Breast epithelium (tissue), 4 donors: ENCODE results near the gene CNP. TPM values are rescaled to one million over a fixed set of nuclear protein-coding genes. Genes with fewer than 3 reads are reported as not detected.

Experiments
- DNase-seq, 2 donors: peaks; one replicate each; pipeline ENCODE4 v3.0.0-alpha.2; 2019; ENCODE audit warnings: low spot score in 2 of 2
- H3K27ac ChIP-seq, 2 donors: fragments of 200-600 bp; sonication (generic) in 1 of 2; one replicate each; pipeline ENCODE4 v1.5.1; 2016 to 2019; ENCODE audit warnings: mild to moderate bottlenecking in 1 of 2
- H3K27me3 ChIP-seq, 2 donors: fragments of 200-600 bp; sonication (generic) in 1 of 2; one replicate each; pipeline versions ENCODE4 v1.5.1 to v1.6.0; 2017 to 2019; ENCODE audit warnings: control low read depth in 1 of 2, mild to moderate bottlenecking in 1 of 2
- H3K36me3 ChIP-seq: fragments of 200-600 bp; one replicate; pipeline ENCODE4 v1.5.1; 2019
- H3K4me1 ChIP-seq, 2 donors: fragments of 200-600 bp; sonication (generic); one replicate each; pipeline ENCODE4 v1.5.1; 2016 to 2019; ENCODE audit warnings: control low read depth in 1 of 2
- H3K4me3 ChIP-seq, 3 donors: fragments of 200-600 bp; sonication (generic); 1 replicate in 2 of 3; 2 replicates in 1 of 3; pipeline ENCODE4 v1.5.1; 2016 to 2019; ENCODE audit warnings: mild to moderate bottlenecking in 3 of 3, moderate library complexity in 2 of 3
- H3K9me3 ChIP-seq, 2 donors: fragments of 200-600 bp; sonication (generic) in 1 of 2; one replicate each; pipeline ENCODE4 v1.5.1; 2016 to 2019; ENCODE audit warnings: control low read depth in 1 of 2
- POLR2A ChIP-seq: fragments of 450-650 bp; IDR thresholded peaks from one replicate; pipeline ENCODE4 v1.6.1; 2016; ENCODE audit warnings: antibody characterized with exemption, mild to moderate bottlenecking, moderate library complexity
- POLR2AphosphoS5 ChIP-seq, 3 donors: sonication (generic); formaldehyde crosslinking; IDR thresholded peaks; one replicate each; pipeline ENCODE4 v1.6.1; 2017; ENCODE audit warnings: antibody characterized with exemption in 3 of 3
- intact Hi-C: fragments of 100-400 bp; cut with DNase I; formaldehyde crosslinking; loops from one replicate; pipeline ENCODE4 v1.15.1; 2023; ENCODE audit warnings: low total_unique reads
- total RNA-seq, 3 donors: library from RNA; depleted of rRNA; stranded (reverse); fragments of >200 nt; gene quantifications; one replicate each; pipeline ENCODE4 v1.1.0, GENCODE V29; 2016
- TF ChIP-seq, protein P1 (sequence below), 3 donors: fragments of 450-650 bp; IDR thresholded peaks; one replicate each; pipeline ENCODE4 v1.5.1; 2016 to 2017; ENCODE audit warnings: antibody characterized with exemption in 3 of 3, mild to moderate bottlenecking in 3 of 3, moderate library complexity in 3 of 3

Gene CNP
- total RNA-seq, 3 donors from 2014 or later = 51.8 to 55.5 (median 53.7) TPM

DNA sequence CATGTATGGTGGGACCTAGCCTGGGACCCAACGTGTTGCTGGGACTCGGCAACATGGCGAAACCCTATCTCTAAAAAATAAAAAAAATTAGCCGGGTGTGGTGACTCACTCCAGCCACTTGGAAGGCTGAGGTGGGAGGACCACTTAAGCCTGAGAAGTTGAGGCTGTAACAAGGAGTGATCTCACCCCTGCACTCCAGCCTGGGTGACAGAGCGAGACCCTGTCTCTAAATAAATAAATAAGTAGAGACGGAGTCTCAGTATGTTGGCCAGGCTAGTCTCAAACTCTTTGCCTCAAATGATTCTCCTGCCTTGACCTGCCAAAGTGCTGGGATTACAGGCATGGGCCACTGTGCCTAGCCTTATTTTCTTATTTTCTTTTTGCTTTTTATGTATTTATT lies 10.1 kb upstream of the CNP start:
- DNase-seq = no peak
- intact Hi-C loops = no loop called here
- no peak overlapping the region for H3K4me3 ChIP-seq
- no peaks in the 10 kb centered on the region for H3K36me3 ChIP-seq
- TF ChIP-seq POLR2A = no peak
- TF ChIP-seq, protein P1, sequence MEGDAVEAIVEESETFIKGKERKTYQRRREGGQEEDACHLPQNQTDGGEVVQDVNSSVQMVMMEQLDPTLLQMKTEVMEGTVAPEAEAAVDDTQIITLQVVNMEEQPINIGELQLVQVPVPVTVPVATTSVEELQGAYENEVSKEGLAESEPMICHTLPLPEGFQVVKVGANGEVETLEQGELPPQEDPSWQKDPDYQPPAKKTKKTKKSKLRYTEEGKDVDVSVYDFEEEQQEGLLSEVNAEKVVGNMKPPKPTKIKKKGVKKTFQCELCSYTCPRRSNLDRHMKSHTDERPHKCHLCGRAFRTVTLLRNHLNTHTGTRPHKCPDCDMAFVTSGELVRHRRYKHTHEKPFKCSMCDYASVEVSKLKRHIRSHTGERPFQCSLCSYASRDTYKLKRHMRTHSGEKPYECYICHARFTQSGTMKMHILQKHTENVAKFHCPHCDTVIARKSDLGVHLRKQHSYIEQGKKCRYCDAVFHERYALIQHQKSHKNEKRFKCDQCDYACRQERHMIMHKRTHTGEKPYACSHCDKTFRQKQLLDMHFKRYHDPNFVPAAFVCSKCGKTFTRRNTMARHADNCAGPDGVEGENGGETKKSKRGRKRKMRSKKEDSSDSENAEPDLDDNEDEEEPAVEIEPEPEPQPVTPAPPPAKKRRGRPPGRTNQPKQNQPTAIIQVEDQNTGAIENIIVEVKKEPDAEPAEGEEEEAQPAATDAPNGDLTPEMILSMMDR (IDR thresholded peaks at IDR 0.05) = no peak
- TF ChIP-seq POLR2AphosphoS5 (IDR thresholded peaks at IDR 0.05) = no peak
- H3K27ac ChIP-seq = no peak overlapping the region
- H3K27me3 ChIP-seq = no peaks in the 10 kb centered on the region
- H3K4me1 ChIP-seq = no peaks in the 10 kb centered on the region
- no peaks in the 10 kb centered on the region for H3K9me3 ChIP-seq

DNA sequence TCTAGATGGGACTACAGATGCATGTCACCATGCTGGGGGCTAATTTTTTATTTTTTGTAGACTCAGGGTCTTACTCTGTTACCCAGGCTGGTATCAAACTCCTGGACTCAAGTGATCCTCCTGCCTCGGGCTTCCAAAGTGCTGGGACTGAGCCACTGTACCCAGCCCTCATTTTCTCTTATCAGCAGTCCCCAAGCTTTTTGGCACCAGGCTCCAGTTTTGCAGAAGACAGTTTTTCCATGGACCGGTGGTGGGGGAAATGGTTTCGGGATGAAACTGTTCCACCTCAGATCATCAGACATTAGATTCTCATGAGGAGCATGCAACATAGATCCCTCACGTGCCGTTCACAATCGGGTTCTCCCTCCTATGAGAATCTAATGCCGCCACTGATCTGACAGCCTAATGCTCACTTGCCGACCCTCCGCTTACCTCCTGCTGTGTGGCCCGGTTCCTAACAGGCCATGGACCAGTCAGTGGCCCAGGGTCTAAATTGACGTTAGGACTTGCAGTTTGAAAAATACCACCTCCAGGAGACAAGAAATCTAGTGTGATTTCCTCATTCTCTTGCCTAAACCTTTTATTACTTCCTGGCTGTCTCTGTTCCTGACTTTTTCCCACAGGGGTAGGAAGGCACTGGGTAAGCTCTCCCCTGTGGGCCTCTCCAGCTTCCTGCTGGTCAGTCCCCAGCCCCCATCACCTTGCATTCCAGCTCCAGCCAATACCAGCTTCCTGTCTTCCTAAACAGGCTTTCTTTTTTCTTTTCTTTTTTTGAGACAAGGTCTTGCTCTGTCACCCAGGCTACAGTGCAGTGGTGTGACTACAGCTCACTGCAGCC lies 9.3 kb upstream of the CNP start:
- Histone ChIP-seq H3K27me3 (no peaks in the 10 kb centered on the region), H3K4me3 (no peak overlapping the region), H3K9me3 (no peaks in the 10 kb centered on the region), H3K36me3 (no peaks in the 10 kb centered on the region), H3K4me1 (no peaks in the 10 kb centered on the region), H3K27ac (no peak overlapping the region)
- no peak for DNase-seq
- intact Hi-C loops = no loop called here
- TF ChIP-seq, protein P1 (IDR thresholded peaks at IDR 0.05) = no peak
- TF ChIP-seq POLR2A = no peak
- TF ChIP-seq POLR2AphosphoS5 (IDR thresholded peaks at IDR 0.05) = no peak

DNA sequence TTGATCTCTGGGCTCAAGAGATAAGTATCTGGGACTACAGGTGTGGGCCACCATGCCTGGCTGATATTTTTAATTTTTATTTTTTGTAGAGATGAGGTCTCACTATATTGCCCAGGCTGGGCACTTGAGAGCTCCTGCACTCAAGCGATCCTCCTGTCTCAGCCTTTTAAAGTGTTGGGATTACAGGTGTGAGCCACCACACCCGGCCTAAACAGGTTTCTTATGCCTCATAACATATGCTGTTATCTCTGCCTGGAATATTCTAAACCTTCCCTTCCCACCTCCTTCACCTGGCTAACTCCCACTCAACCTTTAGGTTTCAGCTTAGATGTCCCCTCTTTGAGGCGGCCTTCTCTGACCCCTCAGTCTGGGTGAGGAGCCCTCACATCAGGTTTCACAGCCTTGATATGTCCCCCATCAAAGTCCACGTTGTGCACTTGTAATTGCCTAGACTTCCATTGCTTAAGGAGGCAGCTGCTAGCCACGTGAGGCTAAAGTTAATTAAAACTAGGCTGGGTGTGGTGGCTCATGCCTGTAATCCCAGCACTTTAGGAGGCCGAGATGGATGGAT lies 8.6 kb upstream of the CNP start:
- Histone ChIP-seq H3K4me3 (no peak overlapping the region), H3K27me3 (no peaks in the 10 kb centered on the region), H3K4me1 (no peaks in the 10 kb centered on the region), H3K9me3 (no peaks in the 10 kb centered on the region), H3K27ac (no peak overlapping the region), H3K36me3 (no peaks in the 10 kb centered on the region)
- TF ChIP-seq, protein P1 (IDR thresholded peaks at IDR 0.05) = no peak
- TF ChIP-seq POLR2A = no peak
- TF ChIP-seq POLR2AphosphoS5 (IDR thresholded peaks at IDR 0.05) = no peak
- intact Hi-C loops = no loop called here
- DNase-seq = no peak

DNA sequence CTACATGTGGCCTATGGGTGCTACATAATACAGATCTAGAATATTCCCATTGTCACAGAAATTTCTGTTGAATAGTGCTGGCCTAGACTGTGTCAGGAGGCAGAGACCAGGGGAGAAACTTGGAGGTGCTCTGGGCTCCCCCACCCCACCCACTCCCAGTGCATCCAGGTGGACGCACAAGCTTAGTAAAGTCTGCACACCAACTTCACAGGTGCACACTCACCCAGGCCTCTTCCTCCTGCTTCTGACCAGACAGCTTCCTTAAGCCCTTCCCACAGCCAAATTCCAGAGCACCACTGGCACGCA lies 7.6 kb upstream of the CNP start:
- no peaks in the 10 kb centered on the region for H3K36me3 ChIP-seq
- DNase-seq = no peak
- no peaks in the 10 kb centered on the region for H3K9me3 ChIP-seq
- no peaks in the 10 kb centered on the region for H3K27me3 ChIP-seq
- no peaks in the 10 kb centered on the region for H3K4me1 ChIP-seq
- no peak for TF ChIP-seq POLR2AphosphoS5 (IDR thresholded peaks at IDR 0.05)
- TF ChIP-seq POLR2A = no peak
- TF ChIP-seq, protein P1 (IDR thresholded peaks at IDR 0.05) = no peak
- intact Hi-C loops = no loop called here
- H3K27ac ChIP-seq = peak overlapping the region in 1 of 2 donors; percentile 1
- H3K4me3 ChIP-seq = no peak overlapping the region

DNA sequence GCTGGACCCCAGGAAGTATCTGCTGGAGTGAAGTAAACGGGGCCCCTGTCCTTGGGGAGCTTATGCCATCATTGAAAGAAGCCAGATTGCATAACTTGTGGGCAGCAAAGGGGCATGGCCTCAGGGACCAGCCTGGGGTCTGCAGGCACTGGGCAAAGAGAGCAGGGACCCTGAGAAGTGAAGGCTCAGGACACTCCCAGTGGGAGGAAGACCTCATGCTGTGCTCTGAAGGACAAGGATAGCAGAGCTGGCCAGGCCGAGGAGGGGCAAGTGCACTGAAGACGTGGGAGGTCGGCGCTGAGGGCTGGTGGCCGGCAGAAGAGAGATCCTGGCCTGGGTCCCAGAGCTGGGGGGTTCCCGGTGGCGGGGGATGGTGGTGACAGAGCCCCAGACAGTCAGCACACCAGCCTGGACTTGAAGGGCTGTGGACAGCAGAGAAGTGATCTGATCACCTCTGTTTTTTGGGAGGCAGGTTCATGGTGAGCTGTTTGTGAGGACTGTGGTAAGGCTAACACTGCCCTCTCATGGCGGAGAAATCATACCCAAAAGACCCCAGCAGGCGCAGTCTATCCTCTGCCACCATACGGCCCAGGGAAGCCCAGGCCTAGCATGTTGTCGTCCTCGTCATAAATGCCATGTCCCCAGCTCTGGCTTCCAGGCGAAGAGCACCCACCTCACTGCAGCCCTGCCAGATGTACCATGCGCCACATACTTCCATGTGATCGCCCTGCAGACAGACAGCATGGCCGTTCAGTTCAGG lies 7.1 kb upstream of the CNP start:
- intact Hi-C loops = loop anchor here (5.0 to 10.0 kb wide), 3 partner anchors 65 to 818 kb away; partner anchors contain the start of gene NKIRAS2

More for the DNA sequence above, 7.1 kb upstream of the CNP start:
- Histone ChIP-seq H3K36me3 (no peaks in the 10 kb centered on the region), H3K4me3 (no peak overlapping the region), H3K9me3 (no peaks in the 10 kb centered on the region), H3K27ac (peak overlapping the region in 1 of 2 donors; percentile 1), H3K27me3 (no peaks in the 10 kb centered on the region), H3K4me1 (no peaks in the 10 kb centered on the region)
- DNase-seq = no peak
- TF ChIP-seq, protein P1 (IDR thresholded peaks at IDR 0.05) = peak in 1 of 3 donors; percentile 17
- TF ChIP-seq POLR2A = no peak
- TF ChIP-seq POLR2AphosphoS5 (IDR thresholded peaks at IDR 0.05) = no peak
